ENCODE data around the gene RAB11A. TPM values are rescaled to one million over a fixed set of nuclear protein-coding genes. Genes with fewer than 3 reads are reported as not detected.

Gene RAB11A
- total and polyA plus RNA-seq, 2 of the 13 experiments (the other 11 are each of a cell fraction or from before 2014, with no cell fraction given): 161 to 162 TPM

DNA sequence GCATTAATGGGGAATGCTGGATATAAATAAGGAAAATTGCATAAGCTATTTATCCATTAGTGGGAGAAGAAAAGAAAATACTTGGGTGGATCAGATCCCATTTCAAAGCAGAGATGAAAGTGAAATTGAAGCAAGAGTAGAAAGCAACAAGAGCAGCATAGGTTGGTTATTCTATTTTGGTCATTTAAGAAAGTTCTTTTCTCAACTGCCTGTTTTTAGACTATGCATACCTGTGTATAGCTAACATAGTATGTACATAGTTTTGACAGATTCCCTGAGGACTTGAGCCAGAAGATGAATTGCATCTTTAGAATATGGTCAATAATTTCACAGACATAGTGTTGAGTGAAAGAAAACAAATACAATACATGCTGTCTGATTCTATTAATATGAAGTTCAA lies 48.2 kb upstream of the RAB11A start:
- Histone ChIP-seq H3K27ac (ENCODE audit: extremely low read length, insufficient read depth, low read length) (no peak overlapping the region), H3K9me3 (ENCODE audit: low read length) (no peaks in the 10 kb centered on the region), H3K36me3 (replicated peaks in 1 of 2; ENCODE audit: control insufficient read depth in 1 of 2, insufficient read depth in 2 of 2, low read length in 2 of 2) (no peaks in the 10 kb centered on the region), H3K27me3 (ENCODE audit: control insufficient read depth in 1 of 2, insufficient read depth in 2 of 2, low read length in 2 of 2) (no peaks in the 10 kb centered on the region), H3K79me2 (ENCODE audit: insufficient read depth, low read length) (no peaks in the 10 kb centered on the region), H3K4me2 (ENCODE audit: low read depth, low read length) (no peak overlapping the region), H4K20me1 (ENCODE audit: insufficient read depth, low read length) (no peaks in the 10 kb centered on the region), H2AFZ (ENCODE audit: low read length) (no peak overlapping the region), H3K4me3 (replicated peaks in 1 of 3; ENCODE audit: insufficient read depth in 1 of 3, low read depth in 2 of 3, low read length in 3 of 3) (no peak overlapping the region), H3K4me1 (ENCODE audit: insufficient read depth, low read length) (peaks cover 49% of the 10 kb centered on the region), H3K9ac (ENCODE audit: insufficient read depth, low read depth, low read length) (no peak overlapping the region)
- BruUV-seq (replicated peaks): no TSS peak
- POLR2A ChIA-PET: interaction anchor here (0.7 to 2.9 kb wide), 2 partner anchors 12 to 24 kb away, joined by 3 to 11 read pairs; no protein-coding TSS in a partner anchor
- TF ChIP-seq TRIM24 (CRISPR knock-in tag; IDR thresholded peaks at IDR 0.05) (no peak), ZNF367 (CRISPR knock-in tag; IDR thresholded peaks at IDR 0.05; ENCODE audit: borderline replicate concordance) (no peak), PAF1 (CRISPR knock-in tag; IDR thresholded peaks at IDR 0.05) (no peak), ZC3H13 (CRISPR knock-in tag; IDR thresholded peaks at IDR 0.05) (no peak), ZBTB37 (CRISPR knock-in tag; IDR thresholded peaks at IDR 0.05) (no peak), SUZ12 (IDR thresholded peaks at IDR 0.05; ENCODE audit: low read depth, low read length) (no peak)
- no peak for DNase-seq (ENCODE audit: low spot score)
- FAIRE-seq: no peak
- in situ Hi-C loops (cut with HindIII; ENCODE audit: extremely low pct_ligation_motif_present, low pct_unique_long_range_greater_than_20kb): no loop called here
- intact Hi-C loops (cut with micrococcal nuclease; ENCODE audit: unreplicated experiment): loop anchor here (5.0 kb wide), 1 partner anchor 79 kb away; no protein-coding TSS in a partner anchor
- CTCF ChIA-PET (ENCODE audit: low intra/inter-chr PET ratio, low total read pairs): no interaction called here
- no peak for ATAC-seq

- no peaks in the 10 kb centered on the region for H3K9me3 ChIP-seq (ENCODE audit: low read length)
- POLR2A ChIA-PET: no interaction called here
- peaks cover 53% of the 10 kb centered on the region for H3K4me1 ChIP-seq (ENCODE audit: insufficient read depth, low read length)
- DNase-seq (ENCODE audit: low spot score) (no peak), ATAC-seq (no peak), FAIRE-seq (no peak)
- CTCF ChIA-PET (ENCODE audit: low intra/inter-chr PET ratio, low total read pairs): no interaction called here
- TF ChIP-seq ZNF326 (CRISPR knock-in tag; IDR thresholded peaks at IDR 0.05; ENCODE audit: borderline replicate concordance): no peak
- no peak for TF ChIP-seq ARNTL (CRISPR knock-in tag; IDR thresholded peaks at IDR 0.05)
- TF ChIP-seq ZNF776 (CRISPR knock-in tag; IDR thresholded peaks at IDR 0.05): no peak
- no peaks in the 10 kb centered on the region for H3K27me3 ChIP-seq (ENCODE audit: control insufficient read depth in 1 of 2, insufficient read depth in 2 of 2, low read length in 2 of 2)
- H3K79me2 ChIP-seq (ENCODE audit: insufficient read depth, low read length): no peaks in the 10 kb centered on the region
- in situ Hi-C loops (cut with HindIII; ENCODE audit: extremely low pct_ligation_motif_present, low pct_unique_long_range_greater_than_20kb) (no loop called here), intact Hi-C loops (cut with micrococcal nuclease; ENCODE audit: unreplicated experiment) (loop anchor here (5.0 kb wide), 1 partner anchor 80 kb away; no protein-coding TSS in a partner anchor)
- H4K20me1 ChIP-seq (ENCODE audit: insufficient read depth, low read length): no peaks in the 10 kb centered on the region
- H3K4me3 ChIP-seq (replicated peaks in 1 of 3; ENCODE audit: insufficient read depth in 1 of 3, low read depth in 2 of 3, low read length in 3 of 3): no peak overlapping the region
- WGBS (ENCODE audit: low lambda C conversion rate): 91% methylated on average over 3 of the region's 3 CpGs
- BruUV-seq (replicated peaks): no TSS peak
- H3K4me2 ChIP-seq (ENCODE audit: low read depth, low read length): no peak overlapping the region
- H2AFZ ChIP-seq (ENCODE audit: low read length): no peak overlapping the region
- H3K36me3 ChIP-seq (replicated peaks in 1 of 2; ENCODE audit: control insufficient read depth in 1 of 2, insufficient read depth in 2 of 2, low read length in 2 of 2): no peaks in the 10 kb centered on the region
- H3K9ac ChIP-seq (ENCODE audit: insufficient read depth, low read depth, low read length): no peak overlapping the region
- H3K27ac ChIP-seq (ENCODE audit: extremely low read length, insufficient read depth, low read length): no peak overlapping the region
Measured at GRCh38 chr15:65822316-65822715, 47.0 kb upstream of the RAB11A start.

Data from HepG2 (cell line).